DMS 273 (cell line): ENCODE data around the gene KCNK10.
A peak's percentile ranks its signal among the peaks of the same experiment; 100 is the strongest.

Source experiments
- DNase-seq: peaks from one replicate; lab custom pipeline; 2025; ENCODE audit not compliant: unreplicated experiment; lab: John Stamatoyannopoulos, UW

KCNK10 gene, protein sequence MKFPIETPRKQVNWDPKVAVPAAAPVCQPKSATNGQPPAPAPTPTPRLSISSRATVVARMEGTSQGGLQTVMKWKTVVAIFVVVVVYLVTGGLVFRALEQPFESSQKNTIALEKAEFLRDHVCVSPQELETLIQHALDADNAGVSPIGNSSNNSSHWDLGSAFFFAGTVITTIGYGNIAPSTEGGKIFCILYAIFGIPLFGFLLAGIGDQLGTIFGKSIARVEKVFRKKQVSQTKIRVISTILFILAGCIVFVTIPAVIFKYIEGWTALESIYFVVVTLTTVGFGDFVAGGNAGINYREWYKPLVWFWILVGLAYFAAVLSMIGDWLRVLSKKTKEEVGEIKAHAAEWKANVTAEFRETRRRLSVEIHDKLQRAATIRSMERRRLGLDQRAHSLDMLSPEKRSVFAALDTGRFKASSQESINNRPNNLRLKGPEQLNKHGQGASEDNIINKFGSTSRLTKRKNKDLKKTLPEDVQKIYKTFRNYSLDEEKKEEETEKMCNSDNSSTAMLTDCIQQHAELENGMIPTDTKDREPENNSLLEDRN

DNA sequence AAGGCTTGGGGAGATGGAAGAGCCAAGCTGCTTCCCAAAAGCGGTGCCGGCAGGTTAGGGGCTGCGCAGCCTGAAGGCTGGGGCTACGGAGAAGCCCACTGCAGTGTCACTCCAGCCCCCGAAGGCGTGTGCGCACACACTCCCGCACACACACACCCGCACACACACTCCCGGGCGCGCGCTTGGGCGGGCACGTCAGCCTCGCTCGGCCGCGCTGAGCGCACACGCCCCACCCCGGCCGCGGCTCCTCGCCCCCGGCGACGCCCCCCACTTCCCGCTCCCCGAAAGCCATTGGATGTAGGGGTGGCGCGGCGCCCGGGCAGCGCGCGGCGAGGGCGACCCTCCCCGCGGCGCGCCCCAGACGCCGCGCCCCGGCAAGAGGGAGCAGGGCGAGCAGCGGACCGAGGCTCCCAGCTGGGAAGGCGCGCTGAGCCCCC, at the start of gene KCNK10:
Gene KCNK10, minus strand, starts transcription at position 184 of the 437 bp plus-strand sequence. CDS start 471 bp downstream, outside the sequence.
- peak; percentile 62 for DNase-seq

DNA sequence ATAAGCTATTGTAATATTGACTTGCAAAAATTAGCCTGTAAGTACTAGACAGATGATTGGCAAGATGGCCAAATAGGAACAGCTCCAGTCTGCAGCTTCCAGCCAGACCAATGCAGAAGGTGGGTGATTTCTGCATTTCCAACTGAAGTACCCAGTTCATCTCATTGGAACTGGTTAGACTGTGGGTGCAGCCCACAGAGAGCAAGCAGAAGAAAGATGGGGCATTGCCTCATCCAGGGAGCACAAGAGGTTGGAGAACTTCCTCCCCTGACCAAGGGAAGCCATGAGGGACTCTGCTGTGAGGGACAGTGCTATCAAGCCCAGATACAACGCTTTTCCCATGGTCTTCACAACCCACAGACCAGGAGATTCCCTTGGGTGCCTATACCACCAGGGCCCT, 46.4 kb upstream of the KCNK10 start:
- DNase-seq, result no peak

DNA sequence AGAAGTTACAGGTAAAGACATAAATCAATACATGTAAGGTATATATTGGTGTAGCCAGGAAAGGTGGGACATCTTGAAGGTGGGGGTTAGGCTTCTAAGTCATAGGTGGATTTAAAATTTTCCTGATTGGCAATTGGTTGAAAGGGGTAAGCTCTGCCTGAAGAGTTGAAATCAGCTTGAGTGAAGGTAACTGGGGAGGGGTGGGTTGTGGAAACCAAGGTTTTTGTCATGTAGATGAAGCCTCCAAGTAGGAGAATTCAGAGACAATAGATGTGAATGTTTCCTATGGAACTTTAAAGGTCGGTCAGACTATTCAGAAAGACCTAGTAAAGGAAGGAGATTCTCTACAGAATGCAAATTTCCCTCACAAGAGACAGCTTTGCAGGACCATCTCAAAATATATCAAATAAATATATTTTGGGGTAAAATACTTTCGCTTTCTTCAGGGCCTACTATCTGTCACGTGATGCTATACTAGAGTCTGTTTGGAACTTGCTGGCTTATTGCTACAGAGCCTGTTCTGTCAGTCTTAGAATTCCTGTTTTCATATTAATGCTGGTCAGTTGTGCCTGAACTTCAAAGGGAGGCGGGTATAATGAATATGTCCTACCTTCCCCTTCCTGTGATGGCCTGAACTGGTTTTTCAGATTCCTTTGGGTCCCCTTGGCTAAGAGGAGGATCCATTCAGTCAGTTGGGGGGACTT, 41.8 kb upstream of the KCNK10 start:
- DNase-seq, result no peak

DNA sequence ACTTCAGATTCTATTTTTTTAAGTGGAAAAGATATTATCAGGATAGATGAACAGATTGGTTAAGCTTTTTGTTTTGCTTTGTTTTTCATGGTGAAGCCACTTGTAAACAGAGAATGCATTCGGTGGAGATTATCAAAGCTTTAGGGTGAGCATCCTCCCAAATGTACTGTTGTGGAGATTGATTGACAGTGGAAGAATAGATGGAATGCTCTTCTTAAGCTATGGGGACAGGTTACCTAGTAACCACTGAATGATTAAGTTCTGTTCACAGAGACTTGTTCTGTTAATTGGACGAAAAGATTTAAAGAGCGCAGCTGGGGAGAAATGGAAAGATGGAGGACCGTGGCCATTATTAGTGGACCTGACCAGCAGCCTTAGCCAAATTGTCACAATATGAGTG, 40.6 kb upstream of the KCNK10 start:
- no peak for DNase-seq

DNA sequence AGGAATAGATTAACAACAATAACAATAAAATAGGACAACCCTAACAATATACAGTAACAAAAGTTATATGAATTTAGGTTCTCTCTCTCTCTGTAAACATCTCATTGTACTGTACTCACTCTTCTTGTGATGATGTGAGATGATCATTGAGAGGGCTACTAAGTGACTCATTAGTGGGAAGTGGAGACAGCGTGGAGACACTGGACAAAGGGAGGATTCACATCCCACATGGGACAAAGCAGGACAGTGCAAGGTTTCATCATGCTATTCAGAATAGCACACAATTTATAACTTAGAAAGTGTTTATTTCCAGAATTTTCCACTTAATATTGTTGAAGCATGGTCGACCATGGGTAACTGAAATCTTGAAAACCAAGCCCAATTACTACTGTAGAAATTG, 36.4 kb upstream of the KCNK10 start:
- no peak for DNase-seq

DNA sequence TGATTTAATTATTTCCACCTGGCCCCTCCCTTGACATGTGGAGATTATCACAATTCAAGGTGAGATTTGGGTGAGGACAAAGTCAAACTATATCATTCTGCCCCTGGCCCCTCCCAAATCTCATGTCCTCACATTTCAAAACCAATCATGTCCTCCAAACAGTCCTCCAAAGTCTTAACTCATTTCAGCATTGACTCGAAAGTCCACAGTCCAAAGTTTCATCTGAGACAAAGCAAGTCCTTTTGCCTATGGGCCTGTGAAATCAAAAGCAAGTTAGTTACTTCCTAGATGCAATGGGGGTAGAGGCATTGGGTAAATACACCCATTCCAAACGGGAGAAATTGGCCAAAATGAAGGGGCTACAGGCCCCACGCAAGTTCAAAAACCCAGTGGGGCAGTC, 31.3 kb upstream of the KCNK10 start:
- no peak for DNase-seq

DNA sequence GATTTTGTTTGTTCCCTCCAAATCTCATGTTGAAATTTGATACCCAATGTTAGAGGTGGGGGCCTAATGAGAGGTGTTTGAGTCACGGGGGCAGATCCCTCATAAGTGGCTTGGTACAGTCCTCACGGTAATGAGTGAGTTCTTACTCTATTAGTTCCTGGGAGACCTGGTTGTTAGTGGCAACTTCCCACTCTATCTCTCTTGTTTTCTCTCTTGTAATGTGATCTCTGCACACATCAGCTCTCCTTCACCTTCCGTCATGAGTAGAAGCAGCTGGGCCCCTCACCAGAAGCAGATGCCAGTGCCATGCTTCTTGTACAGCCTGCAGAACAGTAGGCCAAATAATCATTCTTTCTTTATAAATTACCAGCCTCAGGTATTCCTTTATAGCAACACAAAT, 29.6 kb upstream of the KCNK10 start:
- DNase-seq, result peak; percentile 12

DNA sequence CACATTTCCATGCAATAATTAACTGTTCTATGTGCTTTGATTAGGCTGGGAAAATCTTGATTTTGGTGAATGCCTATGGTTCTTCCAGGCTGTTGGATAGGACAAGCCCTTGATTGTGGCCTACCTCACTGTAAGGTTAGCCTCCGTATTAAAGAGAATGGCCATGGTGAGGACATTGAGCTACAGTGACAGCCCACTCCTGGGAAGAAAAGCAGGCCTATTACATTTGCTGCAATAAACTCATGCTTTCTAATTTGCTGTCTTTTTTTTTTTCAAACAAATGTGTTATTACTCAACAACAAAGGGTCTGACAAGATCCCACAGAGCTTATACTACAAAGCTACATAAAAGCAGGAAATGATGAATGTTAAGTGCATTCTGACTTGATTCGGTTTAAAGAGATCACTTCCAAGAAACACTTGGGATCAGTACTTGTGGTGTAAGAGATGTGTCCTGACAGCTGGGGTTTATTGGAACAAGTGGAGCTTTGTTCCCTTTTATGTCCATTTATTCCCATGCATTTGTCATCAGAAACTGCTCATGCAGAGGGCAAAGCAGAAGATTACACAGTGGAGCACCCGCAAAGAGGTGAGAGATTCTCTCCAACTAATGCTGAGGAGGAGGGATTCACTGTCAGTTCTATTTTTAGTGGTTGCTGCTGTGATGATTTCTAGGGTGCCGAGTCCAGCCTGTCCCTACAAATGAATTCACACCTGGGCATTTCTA, 29.1 kb upstream of the KCNK10 start:
- DNase-seq, result no peak

DNA sequence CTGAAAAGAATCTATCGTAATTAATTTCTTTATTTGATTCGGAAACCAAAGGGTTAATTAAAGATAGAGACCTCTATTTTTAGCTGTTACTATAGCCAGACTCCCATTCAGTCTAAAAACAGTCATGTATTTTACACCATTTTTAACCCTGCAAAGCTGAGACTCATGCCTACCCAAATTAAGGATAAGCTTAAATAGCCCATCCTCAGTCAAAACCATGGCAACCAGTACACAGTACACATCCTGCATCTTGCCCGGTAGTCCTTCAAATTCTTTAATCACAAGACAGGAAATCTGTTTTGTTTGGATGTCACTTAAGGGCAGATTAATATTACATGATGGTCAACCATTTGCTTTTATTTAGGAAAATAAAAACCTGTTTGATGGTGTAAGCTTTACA, 25.5 kb upstream of the KCNK10 start:
- no peak for DNase-seq

DNA sequence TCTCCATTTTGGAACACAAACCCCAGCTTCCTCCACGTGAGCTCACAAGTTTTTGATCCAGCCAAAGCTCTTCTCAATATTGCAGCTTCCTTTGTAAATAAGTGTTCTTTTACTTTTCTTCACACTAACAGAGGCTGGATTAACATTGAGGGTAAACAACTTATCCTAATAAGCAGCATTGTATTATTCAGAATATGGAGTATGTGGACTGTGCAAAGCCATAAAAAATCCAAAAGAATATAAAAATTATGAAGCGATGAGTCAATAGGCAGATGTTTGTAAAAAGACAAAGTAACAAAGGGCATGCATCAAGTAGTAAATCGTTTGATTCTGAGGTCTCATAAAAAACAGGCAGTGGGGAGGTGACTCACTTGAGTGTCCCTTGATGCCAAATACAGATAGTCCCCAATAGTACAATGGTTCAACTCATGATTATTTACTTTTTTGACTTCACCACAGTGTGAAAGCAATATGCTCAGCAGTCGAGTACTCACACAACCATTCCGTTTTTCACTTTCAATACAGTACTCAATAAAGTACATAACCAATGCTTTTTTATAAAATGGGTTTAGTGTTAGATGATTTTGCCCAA, 23.1 kb upstream of the KCNK10 start:
- DNase-seq, result no peak

DNA sequence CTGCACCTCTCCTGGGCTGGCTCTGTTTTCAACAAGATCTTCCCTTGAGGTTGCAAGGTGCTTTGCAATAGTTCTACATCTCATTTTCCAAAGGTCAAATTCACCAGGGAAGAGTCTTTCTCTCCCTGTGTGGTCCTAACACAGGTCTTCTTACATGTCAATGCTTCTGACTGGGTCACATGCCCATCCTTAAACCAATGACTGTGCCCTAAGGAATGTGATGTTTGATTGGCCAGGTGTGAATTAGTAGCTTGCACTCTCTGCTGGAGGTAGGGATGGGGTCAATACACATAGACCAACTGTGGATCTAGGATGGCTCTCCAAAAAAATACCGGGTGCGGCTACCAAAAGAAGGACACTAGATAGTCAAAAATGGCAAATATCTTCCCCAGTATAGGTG, 19.9 kb upstream of the KCNK10 start:
- DNase-seq, result no peak

DNA sequence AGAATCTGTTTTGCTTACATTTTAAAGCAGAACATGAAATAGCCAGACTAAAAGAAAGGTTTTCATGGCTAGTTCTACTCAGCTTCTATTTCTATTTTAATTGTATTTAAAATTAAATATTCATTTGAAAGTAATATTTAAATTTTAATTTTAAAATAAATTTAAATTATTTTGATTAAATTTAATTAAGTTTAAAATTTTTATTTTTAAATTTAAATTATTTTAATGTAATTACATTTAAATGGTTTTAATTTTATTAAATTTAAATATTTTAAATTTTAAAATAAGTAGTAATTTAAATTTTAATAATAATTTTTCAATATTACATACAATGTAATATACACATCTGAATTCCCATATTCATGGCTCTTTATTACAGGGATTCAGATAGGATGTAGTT, 17.3 kb upstream of the KCNK10 start:
- DNase-seq, result no peak

DNA sequence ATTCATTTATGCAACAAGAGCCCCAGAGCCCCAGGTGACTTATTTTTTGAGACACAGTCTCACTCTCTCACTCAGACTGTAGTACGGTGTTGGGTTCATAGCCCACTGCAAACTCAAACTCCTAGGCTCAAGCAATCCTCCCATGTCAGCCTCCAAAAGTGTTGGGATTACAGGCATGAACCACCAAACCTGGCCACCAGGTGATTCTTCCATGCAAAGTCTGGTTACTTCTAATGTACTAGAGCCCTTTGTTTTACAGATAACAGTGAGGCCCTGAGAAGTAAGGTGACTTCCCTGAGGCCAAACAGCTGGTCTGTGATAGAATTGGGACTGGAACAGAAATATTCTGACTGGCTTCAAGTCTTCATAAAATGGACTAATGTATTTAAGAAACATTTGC, 10.0 kb upstream of the KCNK10 start:
- no peak for DNase-seq

DNA sequence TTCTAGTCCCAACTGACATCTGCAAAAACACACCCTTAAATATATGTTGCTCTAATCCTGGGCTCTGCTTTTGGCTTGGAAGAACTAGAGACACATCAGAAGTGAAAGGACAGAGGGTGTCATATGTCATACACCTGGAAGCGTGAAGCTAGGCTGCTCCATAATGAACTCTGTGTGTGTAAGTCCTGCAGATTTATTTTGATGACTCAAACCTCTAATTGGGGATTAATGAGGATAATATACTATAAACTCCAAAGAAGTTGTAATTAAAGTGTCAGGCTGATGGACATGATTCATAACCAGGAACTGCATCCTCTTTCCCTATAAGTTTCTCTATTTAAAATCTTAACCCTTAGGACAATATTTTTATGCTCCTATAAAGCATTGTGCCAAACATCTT, 4.4 kb upstream of the KCNK10 start:
- DNase-seq, result peak; percentile 5

DNA sequence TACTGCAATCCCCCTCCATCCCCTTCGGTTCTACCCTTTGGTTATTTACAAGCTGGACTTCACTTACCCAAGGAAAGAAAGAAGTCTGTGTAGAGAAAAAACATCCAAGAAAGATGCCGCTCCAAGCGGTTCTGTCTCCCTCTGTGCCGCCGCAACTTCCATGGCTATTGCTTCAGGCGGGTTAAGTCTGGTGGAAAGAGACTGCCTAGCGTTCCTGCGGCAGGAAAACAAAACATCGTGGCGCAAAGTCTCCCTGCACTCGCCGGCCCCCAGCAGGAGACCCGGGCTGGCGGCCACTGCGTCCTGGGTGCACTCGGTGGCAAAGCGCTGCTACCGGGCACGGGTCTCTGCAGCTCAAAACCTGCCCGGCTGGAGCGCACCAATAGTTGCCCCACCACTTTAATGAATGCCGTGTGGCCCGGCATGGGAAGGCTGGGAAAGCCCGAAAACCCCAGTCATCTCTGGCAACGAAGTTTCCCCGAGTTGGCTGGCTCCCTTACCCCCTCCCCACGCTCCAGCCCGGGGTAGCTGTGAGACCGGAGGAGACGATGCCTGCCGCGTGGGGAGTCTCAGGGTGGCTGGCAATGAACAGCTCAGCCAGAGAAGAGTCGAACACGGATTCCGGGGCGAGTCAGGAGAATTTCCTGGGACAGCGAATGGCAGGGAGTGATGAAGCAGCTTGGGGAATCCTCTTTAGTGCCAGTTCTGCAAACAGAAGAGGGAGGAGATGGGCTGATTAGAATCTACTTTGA, 3.5 kb upstream of the KCNK10 start:
- DNase-seq, result peak; percentile 55

DNA sequence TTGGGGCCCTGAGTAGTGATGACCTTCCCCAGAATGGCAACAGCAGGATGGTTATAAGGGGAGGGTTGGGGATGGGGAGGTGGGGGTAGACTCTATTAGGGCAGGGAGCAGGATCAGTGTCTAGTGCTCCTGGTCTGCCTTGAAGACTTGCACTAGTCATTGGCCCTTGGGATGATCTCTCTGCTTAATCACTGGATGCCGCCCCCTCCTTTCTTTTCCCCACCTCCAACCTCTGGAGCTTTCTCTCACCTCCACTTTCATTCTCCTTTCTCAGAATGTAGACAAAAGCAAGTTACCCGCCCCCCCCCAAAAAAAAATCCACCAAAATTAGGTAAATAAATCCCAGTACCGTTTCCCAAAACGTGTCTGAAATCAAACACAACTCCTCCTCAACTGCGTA, 2.8 kb upstream of the KCNK10 start:
- DNase-seq, result no peak

DNA sequence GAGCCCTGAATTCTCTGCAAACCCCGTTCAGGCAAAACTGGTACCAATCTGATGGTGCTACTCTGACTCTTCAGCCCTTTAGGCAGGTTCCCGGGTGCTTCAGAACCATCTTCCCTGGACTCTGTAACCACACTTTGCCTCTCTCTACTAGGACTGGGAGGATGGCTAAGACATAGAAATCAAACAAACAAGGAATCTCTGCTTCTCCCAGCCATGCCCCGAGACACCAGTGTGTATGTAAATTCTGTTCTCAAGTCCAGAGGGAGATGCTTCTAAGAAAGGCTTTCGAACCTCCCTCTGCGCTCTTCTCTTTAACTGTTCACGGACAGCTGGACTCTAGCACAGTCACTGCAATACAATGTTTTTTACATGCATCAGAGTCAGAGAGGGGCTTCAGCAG, 1.9 kb upstream of the KCNK10 start:
- no peak for DNase-seq

DNA sequence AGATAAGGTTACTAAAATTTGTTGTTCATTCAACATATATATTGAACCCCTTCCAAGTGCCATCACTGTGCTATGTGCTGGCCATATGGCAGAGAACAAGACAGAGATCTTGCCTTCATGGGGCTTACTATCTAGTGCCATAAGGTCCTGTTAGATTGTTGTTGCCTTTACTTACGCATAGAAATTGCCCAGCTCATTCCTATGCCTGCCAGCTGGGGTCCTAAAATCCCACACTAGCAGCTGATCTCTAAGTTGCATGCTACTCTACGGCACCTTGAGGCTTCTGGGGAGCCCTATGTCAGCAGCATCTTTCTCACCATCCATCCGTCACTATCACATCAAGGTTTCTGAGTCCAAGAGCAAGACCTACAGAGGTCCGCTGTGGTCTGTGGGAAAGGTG, 1.4 kb upstream of the KCNK10 start:
- peak; percentile 11 for DNase-seq

DNA sequence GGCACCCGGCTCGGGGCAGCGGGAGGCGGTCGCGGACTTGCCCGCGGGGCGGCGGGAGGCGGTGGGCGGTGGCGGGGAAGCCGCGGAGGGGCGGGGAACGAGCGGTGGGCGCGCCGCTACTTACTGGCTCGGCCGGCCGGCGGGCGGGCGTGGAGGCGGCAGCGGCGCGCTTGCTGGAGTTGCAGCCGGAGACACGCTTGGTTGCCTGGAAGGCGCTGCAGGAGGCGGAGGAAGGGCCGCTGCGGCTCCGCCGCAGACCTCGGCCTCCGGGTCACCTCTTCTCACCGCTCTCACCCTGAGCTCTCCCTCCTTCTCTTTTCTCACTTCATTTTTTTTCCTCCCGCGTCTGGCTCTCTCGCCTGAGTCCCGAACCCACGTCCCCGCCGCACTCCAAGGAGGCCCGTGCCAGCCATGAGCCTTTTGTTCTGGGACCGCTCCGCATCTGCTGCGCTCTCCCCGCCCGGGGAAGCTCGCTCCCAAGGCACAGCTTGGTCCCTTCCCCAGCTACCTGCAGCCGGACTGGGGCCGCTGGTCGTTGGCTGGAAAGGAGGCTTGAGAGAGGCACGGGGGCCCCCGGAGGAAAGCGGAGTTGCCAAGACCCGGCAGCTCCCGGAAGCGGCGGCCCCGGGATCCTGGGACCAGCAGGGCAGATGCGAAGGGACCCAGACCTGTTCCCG, 592 bp upstream of the KCNK10 start:
- peak; percentile 72 for DNase-seq

DNA sequence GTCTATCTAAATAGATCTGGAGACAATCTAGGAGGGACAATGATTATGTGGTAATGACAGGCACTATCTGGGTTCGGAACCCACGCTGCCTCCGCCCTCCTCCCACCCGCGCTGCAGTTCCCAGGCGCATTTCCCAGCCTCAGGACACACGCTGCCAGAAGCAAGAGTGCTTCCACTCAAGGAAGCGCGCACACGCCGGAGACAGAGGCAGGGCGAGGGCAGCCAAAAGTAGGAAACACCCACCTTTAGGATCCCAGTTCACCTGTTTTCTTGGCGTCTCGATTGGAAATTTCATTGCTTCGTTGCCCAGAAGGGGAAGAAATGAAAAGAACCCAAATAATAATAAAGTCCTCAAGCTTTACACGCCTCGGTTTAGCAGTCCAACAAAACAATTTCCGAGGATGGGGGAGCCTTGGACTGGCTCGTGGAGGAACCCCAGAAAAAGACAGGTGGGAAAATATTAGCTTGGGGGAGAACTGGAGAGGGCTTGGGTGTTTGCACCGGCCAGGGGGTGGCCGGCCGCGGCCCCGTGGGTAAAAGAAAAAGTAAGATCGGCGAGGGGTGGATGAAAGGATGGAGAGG, 474 bp downstream of the KCNK10 start:
- DNase-seq, result peak; percentile 13
